GM21576 (cell line): ENCODE measurements around the gene AURKAIP1.
"Not testable (repeated sequence)": the region's sequence is repeated elsewhere in the genome, so short reads cannot be mapped to it uniquely, and the experiment has no call there.

ENCODE experiments used
- ATAC-seq: cut with Tn5 transposase; IDR thresholded peaks from one replicate; pipeline ENCODE4 v1.9.1; 2021; ENCODE audit warnings: mild to moderate bottlenecking, moderate library complexity; ENCODE audit not compliant: unreplicated experiment

The AURKAIP1 gene

GRCh38 chr1:1406821-1407635, 32.0 kb upstream of the AURKAIP1 start, which contains the start of gene MRPL20:
TSS of gene MRPL20 (minus strand) at chr1:1407293. CDS start at chr1:1407217, 76 bp downstream.
- ATAC-seq = peak; percentile 91

GRCh38 chr1:1406101-1406820, 31.3 kb upstream of the AURKAIP1 start:
- peak; percentile 4 for ATAC-seq

- ATAC-seq = no peak
These were observed 28.6 kb upstream of the AURKAIP1 start for GRCh38 chr1:1403653-1404052.

- not testable (repeated sequence) for ATAC-seq
These were observed 27.9 kb upstream of the AURKAIP1 start for GRCh38 chr1:1402901-1403392.

- ATAC-seq = no peak
These were observed 27.3 kb upstream of the AURKAIP1 start for GRCh38 chr1:1402072-1402900.

GRCh38 chr1:1401457-1402010, 26.5 kb upstream of the AURKAIP1 start:
- no peak for ATAC-seq

GRCh38 chr1:1400576-1401456, 25.8 kb upstream of the AURKAIP1 start:
- ATAC-seq = no peak

GRCh38 chr1:1399872-1400575, 25.0 kb upstream of the AURKAIP1 start:
- ATAC-seq = peak; percentile 2

- ATAC-seq = peak; percentile 91
These were observed 24.3 kb upstream of the AURKAIP1 start, which contains the start of gene CCNL2 for GRCh38 chr1:1399187-1399871. TSS of gene CCNL2 (minus strand) at chr1:1399335. CDS start at chr1:1399306, 29 bp downstream.

GRCh38 chr1:1398677-1399186, 23.7 kb upstream of the AURKAIP1 start:
- peak; percentile 8 for ATAC-seq

GRCh38 chr1:1397839-1398523, 23.0 kb upstream of the AURKAIP1 start:
- ATAC-seq = no peak

GRCh38 chr1:1395166-1395565, 20.2 kb upstream of the AURKAIP1 start:
- no peak for ATAC-seq

GRCh38 chr1:1394116-1394515, 19.1 kb upstream of the AURKAIP1 start:
- no peak for ATAC-seq

GRCh38 chr1:1393428-1393827, 18.4 kb upstream of the AURKAIP1 start:
- no peak for ATAC-seq

GRCh38 chr1:1393014-1393413, 18.0 kb upstream of the AURKAIP1 start:
- ATAC-seq = no peak

GRCh38 chr1:1391225-1391624, 16.2 kb upstream of the AURKAIP1 start:
- no peak for ATAC-seq

GRCh38 chr1:1390675-1391074, 15.7 kb upstream of the AURKAIP1 start:
- no peak for ATAC-seq

- ATAC-seq = no peak
These were observed 13.1 kb upstream of the AURKAIP1 start for GRCh38 chr1:1388078-1388472.
